Measurements from ENCODE around the gene CLSTN3. TPM values are rescaled to one million over a fixed set of nuclear protein-coding genes. Genes with fewer than 3 reads are reported as not detected.

Gene CLSTN3
- total RNA-seq, 4 donors from 2014 or later = 13.9 to 98.7 (median 24.4) TPM

DNA sequence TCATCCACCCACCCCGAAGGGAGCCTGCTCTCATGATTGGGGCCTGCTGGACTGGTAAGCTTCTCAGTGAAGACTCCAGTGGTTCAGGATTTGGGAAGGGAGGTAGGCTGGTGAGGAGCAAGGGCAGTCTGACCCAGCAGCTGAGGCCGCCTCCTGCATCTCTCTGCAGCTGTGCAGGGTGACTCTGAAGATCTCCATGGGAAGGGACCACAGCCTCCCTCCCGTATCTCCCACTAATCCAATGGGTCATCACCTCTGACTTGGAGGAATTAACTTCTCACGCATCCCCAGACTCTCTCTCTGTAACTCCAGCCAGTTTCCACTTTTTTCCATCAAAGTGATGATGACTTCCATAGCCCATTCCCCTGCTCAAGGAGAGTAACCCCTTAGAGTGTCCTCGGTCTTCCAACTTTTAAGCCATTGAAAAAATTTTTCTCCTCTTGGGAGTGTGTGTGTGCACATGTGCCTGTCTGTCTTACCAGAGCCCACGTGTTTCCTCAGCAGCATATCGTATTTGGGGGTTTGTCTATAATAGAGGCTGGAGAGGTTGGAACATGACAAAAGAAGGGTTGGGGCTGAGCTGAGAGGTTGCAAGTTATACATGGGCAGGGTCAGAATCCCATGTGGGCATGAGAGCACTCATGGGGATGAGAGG lies 11.3 kb downstream of the CLSTN3 start:
- Histone ChIP-seq H3K36me3 (peaks cover 0 to under 1% (median 0%) of the 10 kb centered on the region in 4 donors), H3K4me3 (no peak overlapping the region), H3K27me3 (no peaks in the 10 kb centered on the region), H3K4me1 (no peaks in the 10 kb centered on the region), H3K9me3 (no peaks in the 10 kb centered on the region), H3K27ac (no peak overlapping the region)
- TF ChIP-seq EP300 (IDR thresholded peaks at IDR 0.05; ENCODE audit: low read depth) (no peak), POLR2AphosphoS5 (IDR thresholded peaks at IDR 0.05) (no peak), POLR2A (IDR thresholded peaks at IDR 0.05) (no peak)
- TF ChIP-seq, protein P1, sequence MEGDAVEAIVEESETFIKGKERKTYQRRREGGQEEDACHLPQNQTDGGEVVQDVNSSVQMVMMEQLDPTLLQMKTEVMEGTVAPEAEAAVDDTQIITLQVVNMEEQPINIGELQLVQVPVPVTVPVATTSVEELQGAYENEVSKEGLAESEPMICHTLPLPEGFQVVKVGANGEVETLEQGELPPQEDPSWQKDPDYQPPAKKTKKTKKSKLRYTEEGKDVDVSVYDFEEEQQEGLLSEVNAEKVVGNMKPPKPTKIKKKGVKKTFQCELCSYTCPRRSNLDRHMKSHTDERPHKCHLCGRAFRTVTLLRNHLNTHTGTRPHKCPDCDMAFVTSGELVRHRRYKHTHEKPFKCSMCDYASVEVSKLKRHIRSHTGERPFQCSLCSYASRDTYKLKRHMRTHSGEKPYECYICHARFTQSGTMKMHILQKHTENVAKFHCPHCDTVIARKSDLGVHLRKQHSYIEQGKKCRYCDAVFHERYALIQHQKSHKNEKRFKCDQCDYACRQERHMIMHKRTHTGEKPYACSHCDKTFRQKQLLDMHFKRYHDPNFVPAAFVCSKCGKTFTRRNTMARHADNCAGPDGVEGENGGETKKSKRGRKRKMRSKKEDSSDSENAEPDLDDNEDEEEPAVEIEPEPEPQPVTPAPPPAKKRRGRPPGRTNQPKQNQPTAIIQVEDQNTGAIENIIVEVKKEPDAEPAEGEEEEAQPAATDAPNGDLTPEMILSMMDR (IDR thresholded peaks at IDR 0.05) = no peak
- no peak for DNase-seq
- 88 to 92% methylated on average over 3 to 7 of the region's 7 CpGs for WGBS, 2 donors (ENCODE audit: low coverage in 1 of 2)
- in situ Hi-C loops (cut with MboI; ENCODE audit: low pct_ligation_motif_present in 1 of 4, low pct_unique_long_range_greater_than_20kb in 1 of 4, low sequenced_read_pairs in 3 of 4) (no loop called here), intact Hi-C loops (cut with DNase I; ENCODE audit: low total_unique reads) (no loop called here)

DNA sequence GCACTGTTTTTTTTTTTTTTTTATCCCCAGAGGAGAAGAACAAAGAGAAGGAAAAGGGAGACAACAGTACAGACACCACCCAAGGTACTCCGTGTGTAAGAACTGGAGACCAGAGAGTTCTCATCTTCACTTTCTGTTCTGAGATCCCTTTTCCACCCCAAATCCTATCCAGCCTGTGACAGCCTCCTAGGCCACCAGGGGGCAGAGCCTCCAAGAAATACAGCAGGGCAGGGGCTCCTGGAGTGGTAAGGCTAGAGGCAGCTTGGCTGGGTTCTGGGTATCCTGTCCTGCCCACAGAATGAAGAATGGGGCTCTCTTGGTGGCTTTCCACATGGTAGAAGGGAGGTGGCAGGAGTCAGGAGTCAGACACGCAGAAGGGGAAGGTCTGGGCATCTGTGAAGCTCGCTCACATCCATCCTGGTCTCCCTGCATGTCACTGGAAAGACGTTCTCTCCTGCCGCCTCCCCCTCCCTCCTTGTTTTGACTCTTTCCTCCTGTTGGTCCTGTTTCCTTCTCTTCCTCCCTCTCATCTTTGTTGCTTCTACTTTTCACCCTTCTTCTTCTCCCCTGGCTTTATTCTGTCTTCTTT lies 12.0 kb downstream of the CLSTN3 start:
- intact Hi-C loops (cut with DNase I; ENCODE audit: low total_unique reads) (no loop called here), in situ Hi-C loops (cut with MboI; ENCODE audit: low pct_ligation_motif_present in 1 of 4, low pct_unique_long_range_greater_than_20kb in 1 of 4, low sequenced_read_pairs in 3 of 4) (no loop called here)
- Histone ChIP-seq H3K36me3 (no peaks in the 10 kb centered on the region), H3K27me3 (no peaks in the 10 kb centered on the region), H3K4me3 (no peak overlapping the region), H3K4me1 (no peaks in the 10 kb centered on the region), H3K27ac (no peak overlapping the region), H3K9me3 (no peaks in the 10 kb centered on the region)
- TF ChIP-seq, protein P1 (IDR thresholded peaks at IDR 0.05) = peak; percentile 51 to 69 (median 66)
- TF ChIP-seq POLR2AphosphoS5 (IDR thresholded peaks at IDR 0.05) = no peak
- no peak for TF ChIP-seq EP300 (IDR thresholded peaks at IDR 0.05; ENCODE audit: low read depth)
- TF ChIP-seq POLR2A (IDR thresholded peaks at IDR 0.05) = no peak
- WGBS, 2 donors (ENCODE audit: low coverage in 1 of 2) = 57 to 77% methylated on average over 1 to 5 of the region's 5 CpGs
- peak; percentile 48 for DNase-seq

DNA sequence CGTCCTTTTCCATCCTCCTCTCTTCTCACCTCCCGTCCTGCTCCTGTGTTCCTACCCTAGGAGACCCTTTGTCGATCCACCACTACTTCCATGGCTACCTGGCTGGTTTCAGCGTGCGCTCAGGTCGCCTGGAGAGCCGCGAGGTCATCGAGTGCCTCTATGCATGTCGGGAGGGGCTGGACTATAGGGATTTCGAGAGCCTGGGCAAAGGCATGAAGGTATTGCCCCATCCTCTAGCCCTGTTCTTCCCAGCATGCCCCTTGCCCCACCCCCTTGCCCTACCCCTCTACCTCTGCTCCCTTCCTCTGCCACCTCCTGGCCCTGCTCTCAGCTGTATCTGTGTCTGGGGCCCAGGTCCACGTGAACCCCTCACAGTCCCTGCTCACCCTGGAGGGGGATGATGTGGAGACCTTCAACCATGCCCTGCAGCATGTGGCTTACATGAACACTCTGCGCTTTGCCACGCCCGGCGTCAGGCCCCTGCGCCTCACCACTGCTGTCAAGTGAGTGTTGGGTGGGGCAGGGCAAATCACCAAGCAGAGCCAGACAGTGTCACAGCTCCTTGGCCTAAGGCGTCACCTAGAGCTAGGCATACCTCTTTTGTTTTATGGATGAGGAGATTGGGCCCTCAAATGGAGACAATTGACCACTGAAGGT lies 12.8 kb downstream of the CLSTN3 start:
- no peaks in the 10 kb centered on the region for H3K4me1 ChIP-seq
- H3K4me3 ChIP-seq = no peak overlapping the region
- H3K36me3 ChIP-seq = no peaks in the 10 kb centered on the region
- in situ Hi-C loops (cut with MboI; ENCODE audit: low pct_ligation_motif_present in 1 of 4, low pct_unique_long_range_greater_than_20kb in 1 of 4, low sequenced_read_pairs in 3 of 4) = no loop called here
- no peaks in the 10 kb centered on the region for H3K9me3 ChIP-seq
- no peaks in the 10 kb centered on the region for H3K27me3 ChIP-seq
- WGBS, 2 donors (ENCODE audit: low coverage in 1 of 2) = 98 to 100% methylated on average over 1 to 17 of the region's 18 CpGs
- intact Hi-C loops (cut with DNase I; ENCODE audit: low total_unique reads) = no loop called here
- no peak for DNase-seq
- H3K27ac ChIP-seq = no peak overlapping the region
- TF ChIP-seq POLR2AphosphoS5 (IDR thresholded peaks at IDR 0.05) (no peak), EP300 (IDR thresholded peaks at IDR 0.05; ENCODE audit: low read depth) (no peak), POLR2A (IDR thresholded peaks at IDR 0.05) (no peak)
- TF ChIP-seq, protein P1 (IDR thresholded peaks at IDR 0.05) = no peak

DNA sequence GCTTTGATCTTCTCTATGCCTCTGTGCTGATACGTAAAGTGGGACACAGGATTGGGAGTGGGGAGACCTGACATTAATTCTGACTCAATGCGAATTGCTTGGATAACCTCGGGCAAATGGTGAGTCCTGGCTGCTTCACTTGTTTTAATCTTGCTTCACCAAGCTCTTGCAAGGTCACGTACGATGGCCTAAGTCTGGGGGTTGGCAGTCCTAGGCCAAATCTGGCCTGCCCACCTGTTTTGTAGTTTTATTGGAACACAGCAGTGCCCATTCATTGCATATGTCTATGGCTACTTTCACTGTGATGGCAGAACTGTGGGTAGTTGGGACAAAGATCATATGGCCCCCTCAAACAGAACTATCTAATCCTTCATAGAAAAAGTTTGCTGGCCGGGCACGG lies 13.4 kb downstream of the CLSTN3 start:
- 96% methylated on average over 7 of the region's 7 CpGs; no CpG with 5 or more reads in 1 of the 2 donors for WGBS, 2 donors (ENCODE audit: low coverage in 1 of 2)
- no peaks in the 10 kb centered on the region for H3K4me1 ChIP-seq
- intact Hi-C loops (cut with DNase I; ENCODE audit: low total_unique reads) (no loop called here), in situ Hi-C loops (cut with MboI; ENCODE audit: low pct_ligation_motif_present in 1 of 4, low pct_unique_long_range_greater_than_20kb in 1 of 4, low sequenced_read_pairs in 3 of 4) (no loop called here)
- no peaks in the 10 kb centered on the region for H3K9me3 ChIP-seq
- H3K36me3 ChIP-seq = no peaks in the 10 kb centered on the region
- H3K27me3 ChIP-seq = no peaks in the 10 kb centered on the region
- DNase-seq = no peak
- TF ChIP-seq, protein P1 (IDR thresholded peaks at IDR 0.05) = no peak
- no peak for TF ChIP-seq POLR2AphosphoS5 (IDR thresholded peaks at IDR 0.05)
- TF ChIP-seq POLR2A (IDR thresholded peaks at IDR 0.05) = no peak
- no peak for TF ChIP-seq EP300 (IDR thresholded peaks at IDR 0.05; ENCODE audit: low read depth)
- H3K4me3 ChIP-seq = no peak overlapping the region
- H3K27ac ChIP-seq = no peak overlapping the region

Data from transverse colon (tissue), 4 donors.